Activated naive CD8-positive, alpha-beta T cell treated with anti-CD3 and anti-CD28 coated beads for 36 hours (primary cell): ENCODE results near the gene GHDC. TPM values are rescaled to one million over a fixed set of nuclear protein-coding genes. Genes with fewer than 3 reads are reported as not detected.
A peak's percentile ranks its signal among the peaks of the same experiment; 100 is the strongest.
"Not testable (repeated sequence)": the region's sequence is repeated elsewhere in the genome, so short reads cannot be mapped to it uniquely, and the experiment has no call there.

Experiments used
- DNase-seq: peaks from one replicate; pipeline ENCODE4 v3.0.0; 2021
- H3K27ac Mint-ChIP-seq: one replicate; pipeline ENCODE4 v1.8.0; 2022; ENCODE audit warnings: mild to moderate bottlenecking, moderate library complexity, mixed read lengths
- H3K27me3 Mint-ChIP-seq: one replicate; pipeline ENCODE4 v1.8.0; 2022; ENCODE audit warnings: mild to moderate bottlenecking, mixed read lengths
- H3K36me3 Mint-ChIP-seq: one replicate; pipeline ENCODE4 v1.8.0; 2021; ENCODE audit warnings: mild to moderate bottlenecking, mixed read lengths
- H3K4me1 Mint-ChIP-seq: one replicate; pipeline ENCODE4 v1.8.0; 2021; ENCODE audit warnings: mixed read lengths
- H3K4me3 Mint-ChIP-seq: one replicate; pipeline ENCODE4 v1.8.0; 2022; ENCODE audit warnings: mild to moderate bottlenecking, moderate library complexity, mixed read lengths
- H3K9me3 Mint-ChIP-seq: one replicate; pipeline ENCODE4 v1.8.0; 2022; ENCODE audit warnings: mixed read lengths
- total RNA-seq, 2 experiments: library from RNA; stranded (reverse); gene quantifications; one replicate each; pipeline ENCODE4 v1.2.3, GENCODE V29; 2021

Gene GHDC
- total RNA-seq, 2 experiments from 2014 or later = 13.6 to 14.6 TPM

GRCh38 chr17:42160531-42160910 lies 33.8 kb downstream of the GHDC start:
- Mint-ChIP-seq H3K4me3 (no peak overlapping the region), H3K4me1 (no peaks in the 10 kb centered on the region), H3K27ac (no peak overlapping the region), H3K36me3 (no peaks in the 10 kb centered on the region), H3K9me3 (no peaks in the 10 kb centered on the region), H3K27me3 (no peaks in the 10 kb centered on the region)
- DNase-seq = no peak

- Mint-ChIP-seq H3K4me1 (no peaks in the 10 kb centered on the region), H3K4me3 (no peak overlapping the region), H3K27me3 (no peaks in the 10 kb centered on the region), H3K9me3 (no peaks in the 10 kb centered on the region), H3K27ac (peak overlapping the region; percentile 34), H3K36me3 (no peaks in the 10 kb centered on the region)
- no peak for DNase-seq
Measured at GRCh38 chr17:42159796-42160530, 34.3 kb downstream of the GHDC start.

DNA sequence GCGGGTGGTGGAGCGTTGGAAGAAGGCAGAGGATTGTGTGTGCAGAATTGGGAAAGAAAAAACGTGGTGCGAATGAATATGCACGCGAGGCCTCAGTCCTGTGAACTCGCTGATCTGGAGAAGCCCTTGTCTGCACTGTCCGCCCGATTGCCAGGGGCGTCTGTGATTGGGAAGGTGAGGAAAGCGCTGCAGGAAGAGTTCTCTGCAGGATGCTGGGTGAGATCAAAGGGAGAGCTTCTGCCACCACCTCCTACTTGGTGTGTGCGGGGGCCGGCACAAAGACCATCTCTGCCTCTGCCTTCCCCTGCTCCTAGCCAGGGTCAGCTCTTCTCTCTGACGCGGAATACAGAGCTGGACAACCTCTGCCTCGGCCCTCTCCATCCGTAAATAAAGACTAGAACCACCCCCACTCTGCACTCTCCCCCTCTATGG lies 38.7 kb downstream of the GHDC start:
- H3K27ac Mint-ChIP-seq = no peak overlapping the region
- DNase-seq = no peak

DNA sequence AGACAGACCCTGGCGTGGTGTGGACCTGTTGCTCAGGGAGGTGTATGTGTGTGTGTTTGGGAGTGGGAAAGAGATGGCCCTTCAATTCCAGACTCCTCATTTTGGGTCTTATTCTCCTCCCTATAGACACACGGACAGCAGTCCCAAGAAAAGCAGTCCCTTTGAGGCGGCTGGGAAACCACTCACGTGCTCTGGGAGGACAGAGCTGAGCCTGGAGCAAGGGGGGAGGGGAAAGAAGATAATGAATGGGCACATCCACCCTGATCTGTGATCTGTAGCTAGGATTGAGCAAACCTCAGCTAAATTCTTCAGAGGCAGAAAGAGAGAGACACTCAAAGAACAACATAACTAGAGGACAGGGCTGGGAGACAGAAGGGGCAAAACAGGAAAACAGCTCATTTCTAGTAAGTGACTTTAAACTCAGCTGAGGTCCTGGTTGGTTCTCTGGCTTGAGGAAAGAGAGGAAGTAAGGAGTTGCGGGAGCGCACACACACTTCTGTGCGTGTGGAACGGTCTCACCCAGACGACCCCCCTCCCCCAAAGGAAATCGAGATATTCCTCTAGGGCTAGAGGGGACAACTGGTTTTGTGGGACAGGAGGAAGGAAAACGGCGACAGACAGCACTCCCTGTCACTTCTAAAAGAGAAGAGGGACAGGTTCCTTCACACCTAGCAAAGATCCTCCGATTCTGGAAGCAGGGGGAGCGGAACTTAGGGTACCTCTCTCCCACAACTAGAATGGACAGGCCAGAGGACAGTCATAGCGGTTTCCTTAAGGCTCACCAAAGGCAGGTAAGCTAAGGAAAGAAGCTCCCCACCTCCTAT lies 40.2 kb downstream of the GHDC start:
- peak overlapping the region; percentile 81 for H3K27ac Mint-ChIP-seq
- H3K9me3 Mint-ChIP-seq = no peaks in the 10 kb centered on the region
- peak overlapping the region; percentile 94 for H3K4me3 Mint-ChIP-seq
- H3K36me3 Mint-ChIP-seq = peaks cover 8% of the 10 kb centered on the region
- peaks cover 24% of the 10 kb centered on the region for H3K4me1 Mint-ChIP-seq
- DNase-seq = no peak
- no peaks in the 10 kb centered on the region for H3K27me3 Mint-ChIP-seq

More for the DNA sequence above, 38.7 kb downstream of the GHDC start:
- Mint-ChIP-seq H3K9me3 (no peaks in the 10 kb centered on the region), H3K4me3 (peak overlapping the region; percentile 94), H3K27me3 (no peaks in the 10 kb centered on the region), H3K36me3 (peaks cover 8% of the 10 kb centered on the region), H3K4me1 (peaks cover 23% of the 10 kb centered on the region)

- no peaks in the 10 kb centered on the region for H3K27me3 Mint-ChIP-seq
- peaks cover 9% of the 10 kb centered on the region for H3K36me3 Mint-ChIP-seq
- H3K9me3 Mint-ChIP-seq = no peaks in the 10 kb centered on the region
- no peak for DNase-seq
- H3K4me3 Mint-ChIP-seq = no peak overlapping the region
- H3K4me1 Mint-ChIP-seq = peaks cover 32% of the 10 kb centered on the region
- peak overlapping the region; percentile 26 for H3K27ac Mint-ChIP-seq
Measured at GRCh38 chr17:42146911-42147607, 47.2 kb downstream of the GHDC start.

- H3K4me1 Mint-ChIP-seq = peaks cover 36% of the 10 kb centered on the region
- peaks cover 12% of the 10 kb centered on the region for H3K36me3 Mint-ChIP-seq
- not testable (repeated sequence) for DNase-seq, H3K9me3 Mint-ChIP-seq, H3K4me3 Mint-ChIP-seq, H3K27me3 Mint-ChIP-seq, H3K27ac Mint-ChIP-seq
Measured at GRCh38 chr17:42143138-42143537, 51.2 kb downstream of the GHDC start.

DNA sequence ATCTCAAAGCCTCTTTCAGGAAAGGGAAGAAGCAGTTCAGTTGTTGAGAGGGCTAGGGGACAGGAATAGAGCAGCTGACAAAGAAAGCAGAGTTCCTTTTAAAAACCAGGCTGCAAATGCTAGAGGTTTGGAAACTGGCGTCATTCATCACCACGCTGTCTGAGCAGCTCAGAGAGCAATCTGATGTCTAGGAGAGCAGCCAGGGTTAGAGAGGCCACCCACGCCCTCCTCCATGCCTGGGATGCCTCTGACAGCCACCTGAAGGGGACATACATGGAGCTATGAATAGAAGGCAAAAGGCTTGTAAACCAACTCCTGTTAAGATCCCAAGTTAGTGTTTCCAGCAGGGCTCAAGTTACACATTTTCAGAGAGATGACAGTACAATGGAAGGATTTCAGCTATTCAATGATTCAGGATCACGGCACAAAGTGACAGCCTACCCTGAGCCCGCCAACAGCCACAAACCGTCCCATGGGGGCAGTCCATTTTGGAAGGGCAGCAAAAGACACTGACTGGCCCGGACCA lies 51.9 kb downstream of the GHDC start:
- peaks cover 8% of the 10 kb centered on the region for H3K36me3 Mint-ChIP-seq

DNA sequence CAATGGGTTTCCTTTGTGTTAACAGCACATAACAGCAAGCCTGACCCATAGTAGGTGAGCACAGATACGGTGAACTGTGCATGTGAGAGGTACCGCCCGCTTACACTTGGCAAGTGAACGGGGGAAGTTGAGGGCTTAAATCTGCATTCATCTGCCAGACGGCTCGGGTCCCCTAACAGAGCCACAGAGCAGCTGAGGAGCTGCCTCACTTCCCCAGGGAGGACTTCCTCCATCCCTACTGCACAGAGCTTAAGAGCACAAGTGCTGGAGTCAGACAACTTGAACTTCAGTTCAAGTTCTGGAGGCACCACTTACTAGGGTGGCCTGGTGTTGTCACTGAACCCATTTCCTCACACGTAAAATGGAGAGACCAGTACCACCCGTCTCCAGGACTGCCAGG lies 52.9 kb downstream of the GHDC start:
- Mint-ChIP-seq H3K9me3 (no peaks in the 10 kb centered on the region), H3K27me3 (no peaks in the 10 kb centered on the region), H3K4me1 (peaks cover 42% of the 10 kb centered on the region), H3K4me3 (no peak overlapping the region), H3K36me3 (peaks cover 6% of the 10 kb centered on the region), H3K27ac (no peak overlapping the region)
- no peak for DNase-seq

More for the DNA sequence above, 51.9 kb downstream of the GHDC start:
- Mint-ChIP-seq H3K4me1 (peaks cover 35% of the 10 kb centered on the region), H3K27ac (no peak overlapping the region), H3K4me3 (no peak overlapping the region), H3K9me3 (no peaks in the 10 kb centered on the region), H3K27me3 (no peaks in the 10 kb centered on the region)
- DNase-seq = no peak

DNA sequence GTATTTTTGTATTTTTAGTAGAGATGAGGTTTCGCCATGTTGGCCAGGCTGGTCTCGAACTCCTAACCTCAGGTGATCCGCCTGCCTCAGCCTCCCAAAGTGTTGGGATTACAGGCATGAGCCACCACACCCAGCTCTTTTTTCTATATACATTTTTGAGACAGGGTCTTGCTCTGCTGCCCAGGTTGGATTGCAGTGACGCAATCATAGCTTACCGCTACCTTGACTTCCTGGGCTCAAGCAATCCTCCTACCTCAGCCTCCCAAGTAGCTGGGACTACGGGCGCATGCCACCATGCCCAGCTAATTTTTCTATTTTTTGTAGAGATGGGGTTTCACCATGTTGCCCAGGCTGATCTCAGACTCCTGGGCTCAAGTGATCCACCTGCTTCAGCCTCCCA lies 53.6 kb downstream of the GHDC start:
- not testable (repeated sequence) for H3K27me3 Mint-ChIP-seq, H3K27ac Mint-ChIP-seq, H3K36me3 Mint-ChIP-seq, H3K9me3 Mint-ChIP-seq, H3K4me3 Mint-ChIP-seq, DNase-seq
- H3K4me1 Mint-ChIP-seq = peaks cover 49% of the 10 kb centered on the region

Other genes with a start within 250 kb of the GHDC start
- gene CNP, start 227.7 kb downstream of the GHDC start, total RNA-seq = 10 to 100 TPM; 64.9 to 66.6 TPM
- 100 to 1,000 TPM; 103 to 106 TPM for gene DNAJC7, start 177.1 kb downstream of the GHDC start, total RNA-seq
- gene NKIRAS2, start 174.4 kb downstream of the GHDC start, total RNA-seq = 10 to 100 TPM; 20.3 to 25.0 TPM
- gene C17orf113, start 143.9 kb downstream of the GHDC start, total RNA-seq = under 1 TPM; 0.23 to 0.40 TPM
- gene ZNF385C, start 96.0 kb downstream of the GHDC start, total RNA-seq = 1 to 10 TPM in 1 of 2 experiments, under 1 TPM in 1; 0.92 to 1.2 TPM
- 10 to 100 TPM; 23.5 to 24.9 TPM for gene DHX58, start 81.8 kb downstream of the GHDC start, total RNA-seq
- gene KAT2A, start 73.1 kb downstream of the GHDC start, total RNA-seq = 10 to 100 TPM; 49.1 to 51.6 TPM
- under 1 TPM; 0.18 to 0.33 TPM for gene HSPB9, start 71.7 kb downstream of the GHDC start, total RNA-seq
- gene RAB5C, start 39.5 kb downstream of the GHDC start, total RNA-seq = 10 to 100 TPM; 44.4 to 48.9 TPM
- gene KCNH4, start 13.4 kb downstream of the GHDC start, total RNA-seq = under 1 TPM; 0.39 to 0.44 TPM
- gene HCRT, start 9.0 kb downstream of the GHDC start, total RNA-seq = not detected
- 10 to 100 TPM; 60.7 to 68.6 TPM for gene STAT5B, start 81.9 kb upstream of the GHDC start, total RNA-seq
- gene STAT5A, start 94.0 kb upstream of the GHDC start, total RNA-seq = 100 to 1,000 TPM; 116 to 121 TPM
- 100 to 1,000 TPM; 221 to 223 TPM for gene STAT3, start 193.9 kb upstream of the GHDC start, total RNA-seq
- 1 to 10 TPM; 1.7 to 1.9 TPM for gene CAVIN1, start 228.8 kb upstream of the GHDC start, total RNA-seq